H9 (cell line): ENCODE measurements around the gene RBBP4. TPM values are rescaled to one million over a fixed set of nuclear protein-coding genes. Genes with fewer than 3 reads are reported as not detected.
A peak's percentile ranks its signal among the peaks of the same experiment; 100 is the strongest.

Experiments
- DNase-seq: peaks from one replicate; pipeline ENCODE4 v3.0.0-alpha.2; 2017
- H2AFZ ChIP-seq: one replicate; pipeline ENCODE4 v1.6.1; 2013; ENCODE audit warnings: mild to moderate bottlenecking, low read length, control low read depth, moderate library complexity
- H2AK5ac ChIP-seq: 2 replicates; pipeline ENCODE4 v1.6.1; 2013; ENCODE audit warnings: low read length, control low read depth, mixed read lengths; ENCODE audit not compliant: insufficient read length
- H2BK120ac ChIP-seq: one replicate; pipeline ENCODE4 v1.6.1; 2013; ENCODE audit warnings: low read depth, mild to moderate bottlenecking, low read length, control low read depth, inconsistent platforms; ENCODE audit not compliant: poor library complexity, severe bottlenecking
- H2BK12ac ChIP-seq: 2 replicates; pipeline ENCODE4 v1.6.1; 2013; ENCODE audit warnings: low read length, control low read depth, mixed read lengths, low read depth; ENCODE audit not compliant: insufficient read length
- H2BK15ac ChIP-seq: 2 replicates; pipeline ENCODE4 v1.6.1; 2013; ENCODE audit warnings: low read depth, low read length, control low read depth
- H2BK20ac ChIP-seq: one replicate; pipeline ENCODE4 v1.6.1; 2013; ENCODE audit warnings: low read depth, mild to moderate bottlenecking, low read length, control low read depth, inconsistent platforms; ENCODE audit not compliant: poor library complexity, severe bottlenecking
- H2BK5ac ChIP-seq: 2 replicates; pipeline ENCODE4 v1.6.1; 2013; ENCODE audit warnings: low read length, control low read depth, mixed read lengths; ENCODE audit not compliant: insufficient read length
- H3K14ac ChIP-seq: 2 replicates; pipeline ENCODE4 v1.6.1; 2013; ENCODE audit warnings: low read length, control low read depth; ENCODE audit not compliant: insufficient read depth
- H3K18ac ChIP-seq: 2 replicates; pipeline ENCODE4 v1.6.1; 2013; ENCODE audit warnings: low read depth, mild to moderate bottlenecking, mixed read lengths, low read length, control low read depth; ENCODE audit not compliant: insufficient read length
- H3K23ac ChIP-seq: 2 replicates; pipeline ENCODE4 v1.6.1; 2013; ENCODE audit warnings: low read length, control low read depth, mixed read lengths, low read depth; ENCODE audit not compliant: insufficient read length
- H3K23me2 ChIP-seq: 2 replicates; pipeline ENCODE4 v1.6.1; 2013; ENCODE audit warnings: low read depth, mild to moderate bottlenecking, mixed read lengths, low read length, control low read depth; ENCODE audit not compliant: insufficient read length, poor library complexity, severe bottlenecking
- H3K27ac ChIP-seq: 2 replicates; pipeline ENCODE4 v1.5.1; 2013; ENCODE audit warnings: low read length, control low read depth, mixed read lengths, low read depth; ENCODE audit not compliant: insufficient read length
- H3K27me3 ChIP-seq: 2 replicates; pipeline ENCODE4 v1.6.1; 2013; ENCODE audit warnings: low read length, control low read depth, inconsistent platforms; ENCODE audit not compliant: insufficient read depth
- H3K4ac ChIP-seq: 2 replicates; pipeline ENCODE4 v1.6.1; 2013; ENCODE audit warnings: low read depth, mild to moderate bottlenecking, control low read depth, inconsistent platforms, low read length, moderate library complexity
- H3K4me1 ChIP-seq: 2 replicates; pipeline ENCODE4 v1.6.1; 2013; ENCODE audit warnings: low read length, control low read depth, inconsistent platforms; ENCODE audit not compliant: insufficient read depth
- H3K4me2 ChIP-seq: 2 replicates; pipeline ENCODE4 v1.6.1; 2013; ENCODE audit warnings: low read length, control low read depth, mixed read lengths; ENCODE audit not compliant: insufficient read length, insufficient read depth
- H3K56ac ChIP-seq: 2 replicates; pipeline ENCODE4 v1.6.1; 2013; ENCODE audit warnings: low read depth, mild to moderate bottlenecking, mixed read lengths, low read length, control low read depth; ENCODE audit not compliant: insufficient read length
- H3K79me1 ChIP-seq: 2 replicates; pipeline ENCODE4 v1.6.1; 2013; ENCODE audit warnings: low read depth, mild to moderate bottlenecking, moderate library complexity, low read length, control low read depth, inconsistent platforms; ENCODE audit not compliant: insufficient read depth, poor library complexity, severe bottlenecking
- H3K79me2 ChIP-seq: 2 replicates; pipeline ENCODE4 v1.6.1; 2013; ENCODE audit warnings: low read length, control low read depth, inconsistent platforms; ENCODE audit not compliant: insufficient read depth
- H3K9ac ChIP-seq: 2 replicates; pipeline ENCODE4 v1.6.1; 2013; ENCODE audit warnings: low read length, control low read depth, mixed read lengths; ENCODE audit not compliant: insufficient read length; ENCODE audit errors: extremely low read depth
- H3K9me3 ChIP-seq: one replicate; pipeline ENCODE4 v1.6.1; 2013; ENCODE audit warnings: low read depth, low read length, inconsistent platforms; ENCODE audit not compliant: control insufficient read depth
- H3T11ph ChIP-seq: one replicate; pipeline ENCODE4 v1.6.1; 2013; ENCODE audit warnings: mild to moderate bottlenecking, low read length, control low read depth, inconsistent platforms
- H4K20me1 ChIP-seq: one replicate; pipeline ENCODE4 v1.6.1; 2013; ENCODE audit not compliant: control insufficient read depth, insufficient read length, insufficient read depth
- H4K5ac ChIP-seq: 2 replicates; pipeline ENCODE4 v1.6.1; 2013; ENCODE audit warnings: low read depth, mild to moderate bottlenecking, mixed read lengths, low read length, control low read depth; ENCODE audit not compliant: insufficient read length
- H4K8ac ChIP-seq: replicated peaks from 2 replicates; pipeline ENCODE4 v1.6.1; 2013; ENCODE audit warnings: low read length, control low read depth, mixed read lengths, low read depth; ENCODE audit not compliant: insufficient read length
- H4K91ac ChIP-seq: 2 replicates; pipeline ENCODE4 v1.6.1; 2013; ENCODE audit warnings: low read depth, mild to moderate bottlenecking, moderate library complexity, mixed read lengths, low read length, control low read depth; ENCODE audit not compliant: insufficient read length
- H3K27ac Mint-ChIP-seq, 3 experiments: 2 replicates in 2 of 3; 3 replicates in 1 of 3; pipeline ENCODE4 v1.8.0; 2020 to 2021; ENCODE audit warnings: mixed read lengths in 3 of 3, mild to moderate bottlenecking in 1 of 3, moderate library complexity in 1 of 3
- H3K27me3 Mint-ChIP-seq: 2 replicates; pipeline ENCODE4 v1.8.0; 2021; ENCODE audit warnings: low read depth, mild to moderate bottlenecking, moderate library complexity, mixed read lengths
- H3K36me3 Mint-ChIP-seq, 3 experiments: 2 replicates in 2 of 3; 3 replicates in 1 of 3; pipeline ENCODE4 v1.8.0; 2020 to 2021; ENCODE audit warnings: low read depth in 3 of 3, mixed read lengths in 3 of 3; ENCODE audit not compliant: insufficient read depth in 1 of 3
- H3K4me1 Mint-ChIP-seq, 2 experiments: 2 replicates each; pipeline ENCODE4 v1.8.0; 2020; ENCODE audit warnings: mixed read lengths in 2 of 2
- H3K4me3 Mint-ChIP-seq, 2 experiments: 2 replicates in 1 of 2; 3 replicates in 1 of 2; pipeline ENCODE4 v1.8.0; 2020 to 2021; ENCODE audit warnings: mild to moderate bottlenecking in 2 of 2, mixed read lengths in 2 of 2, moderate library complexity in 1 of 2
- H3K9me3 Mint-ChIP-seq, 2 experiments: 2 replicates in 1 of 2; 3 replicates in 1 of 2; pipeline ENCODE4 v1.8.0; 2020; ENCODE audit warnings: mild to moderate bottlenecking in 2 of 2, mixed read lengths in 2 of 2, moderate library complexity in 1 of 2
- CTCF ChIP-seq: fragments of 200-600 bp; sonication (generic); conservative IDR thresholded peaks from 3 replicates; pipeline ENCODE4 v1.8.0; 2021; ENCODE audit warnings: antibody characterized with exemption, mild to moderate bottlenecking
- WGBS: extraction: QIAGEN DNeasy Blood & Tissue Kit; methylation state at CpG from one replicate; pipeline ENCODE4 v1.1.7; 2013; ENCODE audit warnings: missing lambda C conversion rate, low lambda C conversion rate, mixed read lengths; ENCODE audit not compliant: insufficient read length; ENCODE audit errors: extremely low coverage; 5-methylcytosine and 5-hydroxymethylcytosine counted together
- total RNA-seq: library from RNA; stranded (reverse); gene quantifications from 2 replicates; pipeline ENCODE4 v1.2.1, GENCODE V29; 2021

Gene RBBP4
- total RNA-seq, 1 experiment from 2014 or later: 416 TPM

- Histone ChIP-seq H2AFZ (no peak overlapping the region), H3K56ac (no peak overlapping the region), H3K79me1 (no peaks in the 10 kb centered on the region), H3K27me3 (no peaks in the 10 kb centered on the region), H2BK15ac (no peak overlapping the region), H3K14ac (no peak overlapping the region; the same call in 1 of the 2 replicates), H3T11ph (no peak overlapping the region), H3K4me2 (no peak overlapping the region), H2BK120ac (no peak overlapping the region), H3K9me3 (no peaks in the 10 kb centered on the region), H4K5ac (no peak overlapping the region), H3K9ac (no peak overlapping the region), H2BK5ac (no peak overlapping the region), H3K18ac (no peak overlapping the region), H2BK20ac (no peak overlapping the region), H4K8ac (no peak overlapping the region), H4K91ac (no peak overlapping the region), H3K27ac (no peak overlapping the region), H4K20me1 (no peaks in the 10 kb centered on the region), H2AK5ac (no peak overlapping the region), H2BK12ac (no peak overlapping the region), H3K23me2 (no peaks in the 10 kb centered on the region), H3K4me1 (no peaks in the 10 kb centered on the region), H3K4ac (no peak overlapping the region), H3K79me2 (no peaks in the 10 kb centered on the region), H3K23ac (no peak overlapping the region)
- H3K9me3 Mint-ChIP-seq: no peaks in the 10 kb centered on the region
- H3K4me1 Mint-ChIP-seq: no peaks in the 10 kb centered on the region
- no peak for TF ChIP-seq CTCF
- peaks cover 0 to 3% (median 0%) of the 10 kb centered on the region in 3 experiments; a peak in 2 of 7 replicates for H3K36me3 Mint-ChIP-seq
- no CpG with 5 or more reads among the region's 11 CpGs for WGBS
- H3K27ac Mint-ChIP-seq: no peak overlapping the region; a peak in 1 of 7 replicates
- peak; percentile 27 for DNase-seq
- H3K4me3 Mint-ChIP-seq: no peak overlapping the region
- H3K27me3 Mint-ChIP-seq: no peaks in the 10 kb centered on the region
These were observed 44.2 kb upstream of the RBBP4 start for GRCh38 chr1:32606565-32607371.
